GM12878 (cell line): ENCODE data around the gene PAX7. TPM values are rescaled to one million over a fixed set of nuclear protein-coding genes. Genes with fewer than 3 reads are reported as not detected.

Experiments
- ATAC-seq: fragments of 200-7000 bp; cut with Tn5 transposase; 3 replicates; pipeline ENCODE4 v1.9.1; 2020; ENCODE audit warnings: mild to moderate bottlenecking, moderate library complexity
- BruUV-seq: library from RNA; stranded (reverse); fragments of 400-500 nt; replicated peaks from 2 replicates; lab custom pipeline; 2021; lab: Mats Ljungman, UMichigan
- CTCF ChIA-PET: fragments of 300-600 bp; sonication (Branson Sonifier 250); formaldehyde crosslinking; extraction: SDS; loops from one replicate; lab custom pipeline; 2021; ENCODE audit warnings: inconsistent platforms; lab: Yijun Ruan, JAX
- POLR2A ChIA-PET: fragments of 350-600 bp; formaldehyde crosslinking; extraction: SDS; loops from one replicate; lab custom pipeline; 2021; ENCODE audit warnings: inconsistent platforms; lab: Charles Lee
- RAD21 ChIA-PET: fragments of 300-600 bp; sonication (Branson Sonifier 250); formaldehyde crosslinking; loops from one replicate; lab custom pipeline; 2023; ENCODE audit warnings: antibody characterized with exemption; ENCODE audit not compliant: unreplicated experiment; lab: Charles Lee
- SMC1A ChIA-PET: fragments of 300-600 bp; sonication (Branson Sonifier 250); formaldehyde crosslinking; loops from one replicate; lab custom pipeline; 2023; ENCODE audit not compliant: unreplicated experiment, uncharacterized antibody; lab: Charles Lee
- DNase-seq: peaks from one replicate; pipeline ENCODE4 v3.0.0-alpha.2; 2011; ENCODE audit warnings: low read depth, low spot score
- FAIRE-seq: peaks from 3 replicates; lab custom pipeline; 2011; peaks lifted over from hg19 to GRCh38; lab: Jason Lieb, UNC
- H2AFZ ChIP-seq: 2 replicates; pipeline ENCODE4 v1.6.0; 2011; ENCODE audit warnings: low read depth, low read length, control low read depth; ENCODE audit not compliant: control insufficient read depth
- H3K27ac ChIP-seq: 2 replicates; pipeline ENCODE4 v1.5.1; 2011; ENCODE audit warnings: control low read depth; ENCODE audit not compliant: control insufficient read depth, insufficient read depth
- H3K27me3 ChIP-seq, 2 experiments: replicated peaks in 1 of 2; 2 replicates each; pipeline versions ENCODE4 v1.6.0 to v1.6.1; 2011; ENCODE audit warnings: low read length in 1 of 2; ENCODE audit not compliant: control insufficient read depth in 2 of 2, insufficient read depth in 2 of 2
- H3K36me3 ChIP-seq, 2 experiments: 2 replicates each; pipeline ENCODE4 v1.5.1; 2011; ENCODE audit warnings: low read length in 1 of 2; ENCODE audit not compliant: control insufficient read depth in 2 of 2, insufficient read depth in 2 of 2
- H3K4me1 ChIP-seq: 2 replicates; pipeline ENCODE4 v1.6.1; 2011; ENCODE audit warnings: mild to moderate bottlenecking, low read length, moderate library complexity, mixed read lengths; ENCODE audit not compliant: control insufficient read depth, insufficient read depth
- H3K4me2 ChIP-seq: 2 replicates; pipeline ENCODE4 v1.6.0; 2011; ENCODE audit warnings: control low read depth; ENCODE audit not compliant: control insufficient read depth, insufficient read depth
- H3K4me3 ChIP-seq: fragments of 200-600 bp; sonication (generic); 2 replicates; pipeline ENCODE4 v1.5.1; 2016
- H3K79me2 ChIP-seq: 2 replicates; pipeline ENCODE4 v1.6.0; 2011; ENCODE audit warnings: low read length; ENCODE audit not compliant: control insufficient read depth, insufficient read depth
- H3K9ac ChIP-seq: 2 replicates; pipeline ENCODE4 v1.8.0; 2011; ENCODE audit warnings: low read length, control low read depth, mixed read lengths; ENCODE audit not compliant: control insufficient read depth, insufficient read depth
- H3K9me3 ChIP-seq: replicated peaks from 3 replicates; pipeline ENCODE4 v1.5.1; 2011; ENCODE audit warnings: mild to moderate bottlenecking, low read length; ENCODE audit not compliant: control insufficient read depth, insufficient read depth
- H4K20me1 ChIP-seq: 2 replicates; pipeline ENCODE4 v1.6.0; 2011; ENCODE audit not compliant: control insufficient read depth, insufficient read depth
- BCL3 ChIP-seq: IDR thresholded peaks from 2 replicates; pipeline ENCODE4 v1.6.1; 2011; ENCODE audit warnings: borderline replicate concordance, low read depth, mild to moderate bottlenecking, moderate library complexity, low read length; ENCODE audit not compliant: insufficient read depth, poor library complexity, severe bottlenecking
- HSF1 ChIP-seq: fragments of 150-350 bp; IDR thresholded peaks from 2 replicates; pipeline ENCODE4 v1.6.1; 2014; ENCODE audit warnings: mild to moderate bottlenecking, low read depth, low read length
- IRF4 ChIP-seq: IDR thresholded peaks from 2 replicates; pipeline ENCODE4 v1.6.1; 2011; ENCODE audit warnings: low read depth, low read length
- PRDM15 ChIP-seq: fragments of 450-650 bp; formaldehyde crosslinking; IDR thresholded peaks from 2 replicates; pipeline ENCODE4 v1.4.0; 2020; ENCODE audit warnings: mild to moderate bottlenecking, moderate library complexity
- STAT3 ChIP-seq: IDR thresholded peaks from 2 replicates; pipeline ENCODE4 v1.6.1; 2011; ENCODE audit warnings: low read depth, low read length, improper control_type of control experiment
- WGBS: methylation state at CpG from one replicate; pipeline ENCODE4 v1.1.6; 2016; ENCODE audit warnings: low lambda C conversion rate; ENCODE audit not compliant: insufficient replicate concordance, insufficient coverage; ENCODE audit errors: missing lambda C conversion rate; 5-methylcytosine and 5-hydroxymethylcytosine counted together
- in situ Hi-C: fragments of 300-500 bp; cut with MboI; formaldehyde crosslinking; loops from 9 replicates; pipeline ENCODE4 v1.14.3; 2018; ENCODE audit warnings: mixed read lengths
- intact Hi-C: fragments of 100-400 bp; cut with micrococcal nuclease; formaldehyde crosslinking; loops from one replicate; pipeline ENCODE4 v1.14.2; 2022; ENCODE audit not compliant: unreplicated experiment
- polyA plus RNA-seq, 11 experiments: library from polyadenylated mRNA; depleted of rRNA in 4 of 11; unstranded in 6 of 11; stranded (reverse) in 5 of 11; fragments of >200 nt; fragmentation: Nextera tagmentation in 4 of 11; fragmentation: Illumina TruSeq in 1 of 11; extraction: Ambion mirVana in 4 of 11; extraction: Trizol in 1 of 11; gene quantifications; 1 replicate in 1 of 11; 2 replicates in 10 of 11; pipeline versions ENCODE4 v1.2.1 to v1.2.3, GENCODE V29; 2011 to 2016; ENCODE audit warnings: inconsistent platforms in 2 of 11, missing spikeins in 2 of 11, low read depth in 1 of 11
- total RNA-seq, 4 experiments: library from RNA; depleted of rRNA in 3 of 4; stranded (reverse); fragments of >200 nt in 3 of 4; fragmentation: Illumina TruSeq in 1 of 4; extraction: Trizol in 1 of 4; gene quantifications; 2 replicates each; pipeline versions ENCODE4 v1.2.1 to v1.2.3, GENCODE V29; 2013 to 2021

Gene PAX7
- total and polyA plus RNA-seq, 10 of the 15 experiments (the other 5 are each of a cell fraction or from before 2014, with no cell fraction given) = not detected

- POLR2A ChIA-PET = no interaction called here
- no peak for FAIRE-seq
- Histone ChIP-seq H3K4me3 (no peak overlapping the region), H3K36me3 (no peaks in the 10 kb centered on the region), H3K4me2 (no peak overlapping the region), H3K9me3 (no peaks in the 10 kb centered on the region), H3K4me1 (no peaks in the 10 kb centered on the region), H3K27me3 (no peaks in the 10 kb centered on the region; a peak in 1 of 4 replicates), H3K27ac (no peak overlapping the region), H4K20me1 (no peaks in the 10 kb centered on the region), H2AFZ (no peak overlapping the region), H3K9ac (no peak overlapping the region), H3K79me2 (no peaks in the 10 kb centered on the region)
- intact Hi-C loops (no loop called here), in situ Hi-C loops (no loop called here)
- TF ChIP-seq STAT3 (no peak), IRF4 (no peak), HSF1 (no peak), BCL3 (no peak), PRDM15 (CRISPR knock-in tag) (no peak)
- no peak for DNase-seq
- ATAC-seq = no peak
- CTCF ChIA-PET = no interaction called here
- BruUV-seq = no TSS peak
- SMC1A ChIA-PET = no interaction called here
- RAD21 ChIA-PET = no interaction called here
- 27% methylated on average over 15 of the region's 15 CpGs for WGBS
Observed at GRCh38 chr1:18784482-18784831, 153.8 kb downstream of the PAX7 start.
